PC-3 (cell line): Measurements from ENCODE around the gene AMELY. TPM values are rescaled to one million over a fixed set of nuclear protein-coding genes. Genes with fewer than 3 reads are reported as not detected.

Experiments used
- ATAC-seq: fragments of 200-7000 bp; cut with Tn5 transposase; 2 replicates; pipeline ENCODE4 v1.9.1; 2020; ENCODE audit warnings: mild to moderate bottlenecking, moderate library complexity
- BruUV-seq: library from RNA; stranded (reverse); fragments of 400-500 nt; replicated peaks from 2 replicates; lab custom pipeline; 2021; lab: Mats Ljungman, UMichigan
- CTCF ChIA-PET: fragments of 300-600 bp; sonication (Branson Sonifier 250); formaldehyde crosslinking; loops from one replicate; lab custom pipeline; 2022; ENCODE audit warnings: antibody characterized with exemption; lab: Charles Lee
- POLR2A ChIA-PET: fragments of 300-600 bp; sonication (Branson Sonifier 250); formaldehyde crosslinking; loops from one replicate; lab custom pipeline; 2022; ENCODE audit warnings: antibody characterized with exemption; ENCODE audit not compliant: unreplicated experiment; lab: Charles Lee
- DNase-seq: peaks from one replicate; pipeline ENCODE4 v3.0.0-alpha.2; 2015
- H2AFZ ChIP-seq: fragments of 300-600 bp; sonication (generic); 2 replicates; pipeline ENCODE4 v1.6.0; 2016; ENCODE audit warnings: antibody characterized with exemption, low read length
- H3F3A ChIP-seq: fragments of 300-600 bp; sonication (generic); one replicate; pipeline ENCODE4 v1.6.0; 2017; ENCODE audit warnings: antibody characterized with exemption, low read length, control low read depth, mild to moderate bottlenecking; ENCODE audit not compliant: unreplicated experiment
- H3K27ac ChIP-seq: fragments of 300-600 bp; sonication (generic); 2 replicates; pipeline ENCODE4 v1.5.1; 2016; ENCODE audit warnings: mild to moderate bottlenecking, low read length
- H3K27me3 ChIP-seq: fragments of 300-600 bp; sonication (generic); 2 replicates; pipeline ENCODE4 v1.6.1; 2016; ENCODE audit warnings: low read length, mixed read lengths
- H3K36me3 ChIP-seq: fragments of 300-600 bp; sonication (generic); 2 replicates; pipeline ENCODE4 v1.6.1; 2016; ENCODE audit warnings: low read depth, mixed run types, low read length, mixed read lengths
- H3K4me1 ChIP-seq: fragments of 300-600 bp; sonication (generic); 2 replicates; pipeline ENCODE4 v1.5.1; 2016; ENCODE audit warnings: low read length; ENCODE audit not compliant: insufficient read depth
- H3K4me2 ChIP-seq: fragments of 300-600 bp; sonication (generic); 2 replicates; pipeline ENCODE4 v1.6.0; 2016; ENCODE audit warnings: low read length
- H3K4me3 ChIP-seq: fragments of 300-600 bp; sonication (generic); 2 replicates; pipeline ENCODE4 v1.5.1; 2016; ENCODE audit warnings: mild to moderate bottlenecking, low read length, mixed read lengths
- H3K79me2 ChIP-seq: fragments of 300-600 bp; sonication (generic); 2 replicates; pipeline ENCODE4 v1.6.1; 2017; ENCODE audit warnings: low read length, mixed read lengths
- H3K9ac ChIP-seq: fragments of 300-600 bp; sonication (generic); 2 replicates; pipeline ENCODE4 v1.6.0; 2016; ENCODE audit warnings: mild to moderate bottlenecking, low read length
- H3K9me2 ChIP-seq: fragments of 300-600 bp; sonication (generic); replicated peaks from 2 replicates; pipeline ENCODE4 v1.6.1; 2016; ENCODE audit warnings: mixed run types, low read length, mixed read lengths
- H3K9me3 ChIP-seq: fragments of 300-600 bp; sonication (generic); 2 replicates; pipeline ENCODE4 v1.6.1; 2016; ENCODE audit warnings: low read length, mixed read lengths
- H4K20me1 ChIP-seq: fragments of 300-600 bp; sonication (generic); 2 replicates; pipeline ENCODE4 v1.6.1; 2016; ENCODE audit warnings: low read length, mixed read lengths
- CTCF ChIP-seq: fragments of 300-600 bp; sonication (generic); conservative IDR thresholded peaks from 2 replicates; pipeline ENCODE4 v1.5.1; 2017; ENCODE audit warnings: antibody characterized with exemption, low read depth, mild to moderate bottlenecking, low read length
- EZH2 ChIP-seq: fragments of 300-600 bp; sonication (generic); IDR thresholded peaks from one replicate; pipeline ENCODE4 v1.6.1; 2017; ENCODE audit warnings: antibody characterized with exemption, mild to moderate bottlenecking, low read length; ENCODE audit not compliant: unreplicated experiment
- EZH2phosphoT487 ChIP-seq: fragments of 300-600 bp; sonication (generic); IDR thresholded peaks from 2 replicates; pipeline ENCODE4 v1.6.1; 2018; ENCODE audit warnings: mild to moderate bottlenecking, antibody characterized with exemption, low read length, borderline replicate concordance
- intact Hi-C: fragments of 100-400 bp; cut with micrococcal nuclease; formaldehyde crosslinking; loops from 2 replicates; pipeline ENCODE4 v1.9.0; 2023
- total RNA-seq: library from RNA; depleted of rRNA; stranded (reverse); fragments of >200 nt; gene quantifications from 2 replicates; pipeline ENCODE4 v1.2.3, GENCODE V29; 2014

The AMELY gene
- total RNA-seq, 1 experiment from 2014 or later, result not detected

- Histone ChIP-seq H3K36me3 (no peaks in the 10 kb centered on the region), H4K20me1 (no peaks in the 10 kb centered on the region), H3K9me2 (no peaks in the 10 kb centered on the region), H3K4me1 (no peaks in the 10 kb centered on the region), H3K4me3 (no peak overlapping the region), H3K27ac (no peak overlapping the region), H2AFZ (no peak overlapping the region), H3K79me2 (no peaks in the 10 kb centered on the region), H3K9me3 (no peaks in the 10 kb centered on the region), H3K4me2 (no peak overlapping the region), H3K9ac (no peak overlapping the region), H3F3A (no peaks in the 10 kb centered on the region), H3K27me3 (no peaks in the 10 kb centered on the region)
- no peak for ATAC-seq
- ChIA-PET POLR2A (no interaction called here), CTCF (no interaction called here)
- intact Hi-C loops, result no loop called here
- no peak for TF ChIP-seq CTCF
- TF ChIP-seq EZH2phosphoT487, result no peak
- TF ChIP-seq EZH2, result no peak
- DNase-seq, result no peak
- BruUV-seq, result no TSS peak
Observed at GRCh38 chrY:6948378-6948777, 36.8 kb upstream of the AMELY start.

GRCh38 chrY:6947695-6948094, 36.1 kb upstream of the AMELY start:
- no TSS peak for BruUV-seq
- ATAC-seq, result no peak

More at GRCh38 chrY:6947695-6948094, 36.1 kb upstream of the AMELY start:
- Histone ChIP-seq H3F3A (no peaks in the 10 kb centered on the region), H3K9ac (no peak overlapping the region), H3K4me2 (no peak overlapping the region), H3K4me1 (no peaks in the 10 kb centered on the region), H2AFZ (no peak overlapping the region), H3K36me3 (no peaks in the 10 kb centered on the region), H4K20me1 (no peaks in the 10 kb centered on the region), H3K27me3 (no peaks in the 10 kb centered on the region), H3K4me3 (no peak overlapping the region), H3K27ac (no peak overlapping the region), H3K79me2 (no peaks in the 10 kb centered on the region), H3K9me2 (no peaks in the 10 kb centered on the region), H3K9me3 (no peaks in the 10 kb centered on the region)
- ChIA-PET CTCF (no interaction called here), POLR2A (no interaction called here)
- no peak for DNase-seq
- intact Hi-C loops, result no loop called here
- TF ChIP-seq EZH2phosphoT487, result no peak
- no peak for TF ChIP-seq EZH2
- TF ChIP-seq CTCF, result no peak
